Gastroesophageal sphincter (tissue), 3 donors: ENCODE data around the gene PDLIM4.

Source experiments
- EP300 ChIP-seq: sonication (generic); formaldehyde crosslinking; IDR thresholded peaks from one replicate; pipeline ENCODE4 v1.6.1; 2017; ENCODE audit warnings: antibody characterized with exemption, mild to moderate bottlenecking
- TF ChIP-seq, protein P1 (sequence below), 4 experiments: fragments of 200-600 bp in 2 of 4; fragments of 450-650 bp in 2 of 4; sonication (generic) in 1 of 4; IDR thresholded peaks; one replicate each; pipeline ENCODE4 v1.5.1; 2017 to 2019; ENCODE audit warnings: antibody characterized with exemption in 4 of 4, mild to moderate bottlenecking in 2 of 4, moderate library complexity in 2 of 4

DNA sequence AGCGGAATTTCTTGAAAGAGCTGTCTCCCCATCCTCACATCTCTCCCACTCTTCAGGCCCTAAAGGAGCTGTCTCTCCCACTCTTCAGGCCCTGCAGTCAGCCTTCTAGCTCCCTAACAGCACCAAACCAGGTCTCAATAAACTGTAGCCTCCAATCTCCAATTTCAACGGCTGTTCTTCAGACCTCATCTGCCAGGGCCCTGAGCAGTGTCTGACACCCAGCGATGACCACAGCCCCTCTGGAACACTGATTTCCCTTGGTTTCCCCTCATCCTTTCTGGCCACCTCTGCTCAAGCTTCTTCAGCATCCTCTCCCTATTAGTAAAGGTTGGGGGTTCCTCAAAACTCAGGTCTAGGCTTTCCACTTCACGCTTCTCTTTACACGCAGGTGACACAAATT lies 28.3 kb upstream of the PDLIM4 start:
- TF ChIP-seq, protein P1, sequence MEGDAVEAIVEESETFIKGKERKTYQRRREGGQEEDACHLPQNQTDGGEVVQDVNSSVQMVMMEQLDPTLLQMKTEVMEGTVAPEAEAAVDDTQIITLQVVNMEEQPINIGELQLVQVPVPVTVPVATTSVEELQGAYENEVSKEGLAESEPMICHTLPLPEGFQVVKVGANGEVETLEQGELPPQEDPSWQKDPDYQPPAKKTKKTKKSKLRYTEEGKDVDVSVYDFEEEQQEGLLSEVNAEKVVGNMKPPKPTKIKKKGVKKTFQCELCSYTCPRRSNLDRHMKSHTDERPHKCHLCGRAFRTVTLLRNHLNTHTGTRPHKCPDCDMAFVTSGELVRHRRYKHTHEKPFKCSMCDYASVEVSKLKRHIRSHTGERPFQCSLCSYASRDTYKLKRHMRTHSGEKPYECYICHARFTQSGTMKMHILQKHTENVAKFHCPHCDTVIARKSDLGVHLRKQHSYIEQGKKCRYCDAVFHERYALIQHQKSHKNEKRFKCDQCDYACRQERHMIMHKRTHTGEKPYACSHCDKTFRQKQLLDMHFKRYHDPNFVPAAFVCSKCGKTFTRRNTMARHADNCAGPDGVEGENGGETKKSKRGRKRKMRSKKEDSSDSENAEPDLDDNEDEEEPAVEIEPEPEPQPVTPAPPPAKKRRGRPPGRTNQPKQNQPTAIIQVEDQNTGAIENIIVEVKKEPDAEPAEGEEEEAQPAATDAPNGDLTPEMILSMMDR (IDR thresholded peaks at IDR 0.05), result no peak
- TF ChIP-seq EP300, result no peak
